ENCODE data around the gene ZNF423. TPM values are rescaled to one million over a fixed set of nuclear protein-coding genes. Genes with fewer than 3 reads are reported as not detected.

ZNF423 gene
- total RNA-seq, 1 donor from 2014 or later: 4.7 TPM

- no peak for DNase-seq
Observed at GRCh38 chr16:49749816-49750215, 106.1 kb downstream of the ZNF423 start.

- no peak for DNase-seq
Observed at GRCh38 chr16:49748322-49748721, 107.6 kb downstream of the ZNF423 start.

- DNase-seq: no peak
Observed at GRCh38 chr16:49747654-49748053, 108.3 kb downstream of the ZNF423 start.

- DNase-seq: no peak
Observed at GRCh38 chr16:49746545-49746944, 109.4 kb downstream of the ZNF423 start.

GRCh38 chr16:49745311-49745747, 110.6 kb downstream of the ZNF423 start:
- DNase-seq: no peak

GRCh38 chr16:49744244-49745220, 111.4 kb downstream of the ZNF423 start:
- DNase-seq: no peak

- DNase-seq: no peak
Observed at GRCh38 chr16:49743658-49744057, 112.3 kb downstream of the ZNF423 start.

GRCh38 chr16:49743203-49743464, 112.8 kb downstream of the ZNF423 start:
- no peak for DNase-seq

- DNase-seq: no peak
Observed at GRCh38 chr16:49742428-49743202, 113.3 kb downstream of the ZNF423 start.

- DNase-seq: no peak
Observed at GRCh38 chr16:49740256-49740655, 115.7 kb downstream of the ZNF423 start.

- no peak for DNase-seq
Observed at GRCh38 chr16:49739381-49739780, 116.5 kb downstream of the ZNF423 start.

- no peak for DNase-seq
Observed at GRCh38 chr16:49738832-49739231, 117.1 kb downstream of the ZNF423 start.

GRCh38 chr16:49738001-49738400, 117.9 kb downstream of the ZNF423 start:
- no peak for DNase-seq

GRCh38 chr16:49737541-49737940, 118.4 kb downstream of the ZNF423 start:
- no peak for DNase-seq

GRCh38 chr16:49734331-49734730, 121.6 kb downstream of the ZNF423 start:
- DNase-seq: no peak

- DNase-seq: no peak
Observed at GRCh38 chr16:49733313-49734009, 122.5 kb downstream of the ZNF423 start.

- DNase-seq: no peak
Observed at GRCh38 chr16:49731911-49732310, 124.0 kb downstream of the ZNF423 start.

GRCh38 chr16:49730772-49731171, 125.1 kb downstream of the ZNF423 start:
- DNase-seq: no peak

GRCh38 chr16:49727611-49728010, 128.3 kb downstream of the ZNF423 start:
- no peak for DNase-seq

GRCh38 chr16:49726155-49726554, 129.8 kb downstream of the ZNF423 start:
- no peak for DNase-seq

GRCh38 chr16:49725651-49726050, 130.3 kb downstream of the ZNF423 start:
- no peak for DNase-seq

- no peak for DNase-seq
Observed at GRCh38 chr16:49724774-49725173, 131.1 kb downstream of the ZNF423 start.

- DNase-seq: no peak
Observed at GRCh38 chr16:49723310-49723709, 132.6 kb downstream of the ZNF423 start.

Data from occipital lobe (tissue), 2 donors.